SK-N-MC (cell line): ENCODE measurements around the gene MCF2L.

Experiments
- EZH2 ChIP-seq: fragments of 200-600 bp; sonication (generic); IDR thresholded peaks from one replicate; pipeline ENCODE4 v1.6.1; 2017; ENCODE audit warnings: antibody characterized with exemption
- POLR2AphosphoS5 ChIP-seq: IDR thresholded peaks from 2 replicates; pipeline ENCODE4 v1.6.1; 2012; ENCODE audit warnings: mild to moderate bottlenecking, low read depth, low read length, borderline replicate concordance

- no peak for TF ChIP-seq EZH2
- TF ChIP-seq POLR2AphosphoS5 = no peak
These were observed 37.6 kb downstream of the MCF2L start for GRCh38 chr13:113006660-113007059.
